NCI-H460 (cell line): Measurements from ENCODE around the gene OPN1LW. TPM values are rescaled to one million over a fixed set of nuclear protein-coding genes. Genes with fewer than 3 reads are reported as not detected.
"Not testable (repeated sequence)": the region's sequence is repeated elsewhere in the genome, so short reads cannot be mapped to it uniquely, and the experiment has no call there.

ENCODE experiments used
- DNase-seq: peaks from one replicate; pipeline ENCODE4 v3.0.0-alpha.2; 2016; ENCODE audit warnings: low read depth; ENCODE audit errors: extremely low read depth
- total RNA-seq: library from RNA; depleted of rRNA; stranded (reverse); fragments of >200 nt; shearing (Covaris generic); gene quantifications from 2 replicates; pipeline ENCODE4 v1.2.3, GENCODE V29; 2014

OPN1LW gene
- total RNA-seq, 1 experiment from 2014 or later, result not detected

- no peak for DNase-seq
Measured at GRCh38 chrX:154131955-154132354, 12.1 kb upstream of the OPN1LW start.

GRCh38 chrX:154132366-154132765 is 11.7 kb upstream of the OPN1LW start:
- DNase-seq, result no peak

GRCh38 chrX:154135458-154136229 is 8.4 kb upstream of the OPN1LW start:
- DNase-seq, result no peak

- DNase-seq, result peak; percentile 29
Measured at GRCh38 chrX:154136627-154137161, 7.3 kb upstream of the OPN1LW start.

GRCh38 chrX:154138857-154139256 is 5.2 kb upstream of the OPN1LW start:
- no peak for DNase-seq

- DNase-seq, result no peak
Measured at GRCh38 chrX:154140206-154140605, 3.8 kb upstream of the OPN1LW start.

GRCh38 chrX:154140742-154141141 is 3.3 kb upstream of the OPN1LW start:
- no peak for DNase-seq

DNA sequence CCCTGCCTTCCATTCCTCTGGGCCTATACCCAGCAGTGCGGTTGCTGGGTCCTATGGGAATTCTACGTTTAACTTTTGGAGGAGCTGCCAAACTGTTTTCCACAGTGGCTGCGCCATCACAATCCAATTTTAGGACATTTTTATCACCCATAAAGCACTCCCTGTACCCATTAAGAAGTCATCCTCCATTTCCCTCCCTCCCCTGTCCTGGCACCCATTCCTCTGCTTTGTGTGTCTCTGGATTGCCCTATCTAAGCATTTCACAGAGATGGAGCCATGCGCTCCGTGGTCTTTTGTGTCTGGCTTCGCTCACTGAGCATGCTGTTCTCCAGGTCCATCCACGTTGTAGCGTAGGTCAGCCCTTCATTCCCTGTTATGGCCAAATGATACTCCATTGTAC is 1.7 kb upstream of the OPN1LW start:
- DNase-seq, result no peak

DNA sequence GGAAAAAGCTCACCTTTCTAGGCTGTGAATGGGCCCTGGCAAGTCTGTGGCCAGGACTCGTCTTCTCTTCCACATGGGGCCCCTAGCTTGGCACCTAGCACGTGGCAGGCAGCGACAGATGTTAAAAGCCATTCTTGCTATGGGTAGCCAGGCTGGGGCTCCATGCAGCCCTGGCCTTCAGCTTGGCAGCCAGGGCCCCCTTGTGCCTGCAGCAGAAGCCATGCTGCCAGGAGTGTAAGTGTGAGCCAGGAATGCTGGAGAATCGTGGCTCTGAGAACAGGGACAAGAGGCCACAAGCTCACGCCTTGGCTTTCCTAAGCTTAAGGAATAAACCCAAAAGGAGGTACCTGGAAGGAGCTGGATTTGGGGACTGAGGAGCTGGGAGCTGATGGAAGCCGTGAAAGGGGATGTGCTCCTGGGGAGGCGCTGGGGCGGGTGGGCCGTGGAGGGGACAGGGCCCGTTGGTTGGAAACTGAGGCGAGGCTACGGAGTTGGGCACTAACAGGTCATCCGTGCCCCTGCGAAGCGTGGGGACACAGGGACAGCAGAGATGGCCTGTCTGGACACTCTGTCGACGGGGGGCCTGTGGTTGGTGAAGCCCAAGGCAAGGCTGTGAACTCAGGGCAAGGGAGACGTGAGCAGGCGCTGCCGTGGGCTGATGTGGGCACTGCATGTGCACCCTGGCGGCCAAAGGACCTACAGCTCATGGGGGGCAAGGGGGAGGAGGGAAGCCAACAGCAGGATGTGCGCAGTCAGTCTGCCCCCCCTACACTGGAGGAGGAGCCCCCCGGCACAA is 895 bp upstream of the OPN1LW start:
- no peak for DNase-seq

- not testable (repeated sequence) for DNase-seq
Measured at GRCh38 chrX:154151030-154151429, 7.0 kb downstream of the OPN1LW start.

DNA sequence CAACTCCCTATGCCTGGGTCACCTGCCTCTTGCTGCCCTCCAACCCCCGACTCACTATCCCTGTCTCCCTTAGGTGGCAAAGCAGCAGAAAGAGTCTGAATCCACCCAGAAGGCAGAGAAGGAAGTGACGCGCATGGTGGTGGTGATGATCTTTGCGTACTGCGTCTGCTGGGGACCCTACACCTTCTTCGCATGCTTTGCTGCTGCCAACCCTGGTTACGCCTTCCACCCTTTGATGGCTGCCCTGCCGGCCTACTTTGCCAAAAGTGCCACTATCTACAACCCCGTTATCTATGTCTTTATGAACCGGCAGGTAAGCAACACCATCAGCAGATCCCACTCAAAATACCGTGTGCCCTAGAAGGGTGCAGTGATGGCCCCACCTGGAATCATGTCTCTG is 12.2 kb downstream of the OPN1LW start:
- not testable (repeated sequence) for DNase-seq

DNA sequence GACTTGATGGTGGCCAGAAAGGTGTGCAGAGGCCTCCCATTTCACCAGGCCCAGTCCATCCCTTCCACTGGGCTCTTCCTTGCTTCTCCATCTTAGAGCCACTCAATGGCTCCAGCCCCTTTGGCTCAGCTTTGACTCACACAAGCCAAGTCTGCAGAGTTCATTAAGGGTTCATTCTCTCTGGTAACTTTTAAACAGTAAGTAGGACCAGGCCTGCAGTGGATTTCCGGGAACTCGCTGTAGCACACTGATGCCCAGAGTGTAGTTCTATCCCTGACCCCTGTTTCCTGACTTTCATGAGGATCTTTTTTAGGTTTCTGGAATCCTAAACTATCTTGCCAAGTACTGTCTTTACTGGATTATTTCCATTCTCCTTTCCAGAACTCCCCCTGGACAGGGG is 13.2 kb downstream of the OPN1LW start:
- not testable (repeated sequence) for DNase-seq

DNA sequence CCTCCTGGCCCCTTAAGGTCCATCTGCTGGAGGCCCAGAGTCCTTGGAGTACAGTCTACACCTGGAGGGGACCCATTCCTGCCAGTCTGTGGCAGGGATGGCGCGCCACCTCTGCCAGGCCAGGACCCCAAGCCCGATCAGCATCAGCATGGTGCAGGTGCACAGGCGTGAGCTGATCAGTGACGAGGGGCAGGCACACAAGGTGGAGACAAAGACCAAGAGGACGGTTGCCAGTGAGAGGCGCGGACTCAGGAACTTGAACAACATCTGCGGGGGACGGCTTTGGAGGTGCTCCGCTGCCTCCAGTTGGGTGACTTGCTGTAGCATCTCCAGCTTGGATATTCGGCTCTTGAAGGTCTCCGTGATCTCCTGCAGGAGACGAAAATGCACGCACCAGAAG is 15.3 kb downstream of the OPN1LW start:
- not testable (repeated sequence) for DNase-seq

GRCh38 chrX:154164902-154165301 is 20.9 kb downstream of the OPN1LW start:
- not testable (repeated sequence) for DNase-seq

DNA sequence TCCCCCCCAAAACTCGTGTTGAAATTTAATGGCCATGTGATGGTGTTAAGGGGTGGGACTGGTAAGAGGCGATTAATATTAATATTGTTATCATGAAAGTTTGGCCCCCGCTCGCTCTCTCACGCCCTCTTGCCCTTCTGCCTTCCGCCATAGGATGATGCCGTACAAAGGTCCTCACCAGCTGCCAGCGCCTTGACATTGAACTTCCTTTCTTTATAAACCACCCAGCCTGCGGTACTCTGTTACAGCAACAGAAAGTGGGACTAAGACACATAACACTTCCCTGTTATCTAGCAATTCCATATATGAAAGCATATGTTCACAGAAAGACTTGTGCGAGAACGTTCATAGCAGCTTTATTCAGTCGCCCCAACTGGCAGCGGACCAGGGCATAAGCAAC is 24.3 kb downstream of the OPN1LW start:
- not testable (repeated sequence) for DNase-seq

DNA sequence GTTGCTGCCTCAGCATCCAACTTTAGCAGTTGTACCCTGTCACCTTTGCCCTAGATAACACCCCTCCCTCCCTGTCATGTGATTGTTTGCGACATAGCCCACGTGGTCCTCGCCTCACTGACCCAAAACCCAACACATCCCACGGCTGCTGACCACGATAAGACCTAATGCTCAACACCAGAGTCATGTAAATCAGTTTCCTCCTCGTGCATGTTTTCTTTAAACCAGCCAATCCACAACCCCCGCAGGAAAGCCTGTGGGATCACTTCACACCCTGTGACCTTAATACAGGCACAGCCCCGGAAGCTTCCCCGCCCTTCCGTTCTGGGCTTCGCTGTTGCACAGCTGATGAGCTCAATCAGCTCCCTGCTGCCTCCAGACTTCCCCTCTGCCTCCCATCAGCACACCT is 28.5 kb downstream of the OPN1LW start:
- DNase-seq, result not testable (repeated sequence)

DNA sequence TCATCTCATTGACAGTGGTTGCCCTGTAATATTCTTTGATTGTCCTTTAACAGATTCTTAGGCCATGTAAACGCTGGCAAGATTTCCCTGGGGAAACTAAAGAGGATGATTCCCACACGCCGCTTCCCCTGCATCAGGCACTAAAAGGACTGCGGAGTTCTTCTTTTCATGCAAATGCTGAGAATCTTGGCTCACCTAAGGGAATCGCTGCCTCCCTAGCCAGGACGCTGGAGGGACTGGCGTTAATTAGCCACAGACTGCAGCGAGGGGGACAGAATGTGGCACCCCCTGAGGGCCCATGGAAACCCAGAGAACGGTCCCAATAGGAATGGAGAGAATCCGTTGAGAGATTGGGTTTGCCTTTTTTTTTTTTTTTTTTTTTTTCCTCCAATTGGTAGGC is 30.3 kb downstream of the OPN1LW start:
- not testable (repeated sequence) for DNase-seq

GRCh38 chrX:154182296-154182695 is 38.3 kb downstream of the OPN1LW start, which contains the start of gene OPN1MW:
OPN1MW (plus strand) TSS chrX:154182596; CDS start chrX:154182678, 82 bp downstream.
- DNase-seq, result not testable (repeated sequence)

DNA sequence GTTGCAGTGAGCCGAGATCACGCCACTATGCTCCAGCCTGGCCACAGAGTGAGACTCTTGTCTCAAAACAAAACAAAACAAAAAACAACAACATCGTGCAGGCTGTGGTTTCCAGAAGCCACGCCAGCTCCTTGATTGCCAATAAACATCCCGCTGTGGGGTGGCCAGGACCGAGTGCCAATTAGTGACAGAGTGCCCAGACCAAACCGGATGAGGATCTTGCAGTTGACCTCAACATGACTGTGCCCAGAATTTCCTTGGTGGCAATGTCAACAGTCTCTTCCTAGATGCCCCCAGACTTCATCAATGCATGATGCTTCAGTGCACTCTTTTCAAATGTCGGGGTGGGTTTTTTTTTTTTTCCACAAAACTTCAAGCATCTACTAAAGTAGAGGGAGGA is 39.8 kb downstream of the OPN1LW start:
- not testable (repeated sequence) for DNase-seq

DNA sequence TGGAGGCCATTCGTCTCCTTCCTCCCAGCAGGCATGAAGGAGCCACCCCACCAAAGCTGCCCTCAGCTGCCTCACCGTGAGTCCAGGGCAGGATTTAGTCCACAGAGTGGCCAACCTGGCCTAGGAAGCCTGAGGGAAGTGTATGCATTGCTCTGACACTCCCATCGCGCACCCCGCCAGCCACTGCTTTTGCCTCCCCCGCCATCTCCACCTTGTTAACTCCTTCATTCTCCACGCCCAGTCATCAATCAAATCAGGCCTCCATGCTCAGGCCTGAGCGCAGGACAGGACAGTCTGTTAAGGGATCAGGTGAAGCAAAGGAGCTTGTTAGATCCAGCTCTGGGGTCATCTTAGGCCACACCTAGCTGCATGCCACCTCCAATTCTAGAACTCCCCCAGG is 48.8 kb downstream of the OPN1LW start:
- DNase-seq, result not testable (repeated sequence)

DNA sequence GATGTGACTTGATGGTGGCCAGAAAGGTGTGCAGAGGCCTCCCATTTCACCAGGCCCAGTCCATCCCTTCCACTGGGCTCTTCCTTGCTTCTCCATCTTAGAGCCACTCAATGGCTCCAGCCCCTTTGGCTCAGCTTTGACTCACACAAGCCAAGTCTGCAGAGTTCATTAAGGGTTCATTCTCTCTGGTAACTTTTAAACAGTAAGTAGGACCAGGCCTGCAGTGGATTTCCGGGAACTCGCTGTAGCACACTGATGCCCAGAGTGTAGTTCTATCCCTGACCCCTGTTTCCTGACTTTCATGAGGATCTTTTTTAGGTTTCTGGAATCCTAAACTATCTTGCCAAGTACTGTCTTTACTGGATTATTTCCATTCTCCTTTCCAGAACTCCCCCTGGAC is 50.3 kb downstream of the OPN1LW start:
- not testable (repeated sequence) for DNase-seq
